GM04503 (cell line): ENCODE results near the gene PSEN1.
A peak's percentile ranks its signal among the peaks of the same experiment; 100 is the strongest.

ENCODE experiments used
- DNase-seq: peaks from one replicate; pipeline ENCODE4 v3.0.0-alpha.2; 2012; ENCODE audit warnings: low read depth

Gene PSEN1

DNA sequence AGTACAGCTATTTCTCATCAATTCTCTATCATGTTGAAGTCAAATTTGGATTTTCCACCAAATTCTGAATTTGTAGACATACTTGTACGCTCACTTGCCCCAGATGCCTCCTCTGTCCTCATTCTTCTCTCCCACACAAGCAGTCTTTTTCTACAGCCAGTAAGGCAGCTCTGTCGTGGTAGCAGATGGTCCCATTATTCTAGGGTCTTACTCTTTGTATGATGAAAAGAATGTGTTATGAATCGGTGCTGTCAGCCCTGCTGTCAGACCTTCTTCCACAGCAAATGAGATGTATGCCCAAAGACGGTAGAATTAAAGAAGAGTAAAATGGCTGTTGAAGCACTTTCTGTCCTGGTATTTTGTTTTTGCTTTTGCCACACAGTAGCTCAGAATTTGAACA, 83.8 kb downstream of the PSEN1 start:
- no peak for DNase-seq

DNA sequence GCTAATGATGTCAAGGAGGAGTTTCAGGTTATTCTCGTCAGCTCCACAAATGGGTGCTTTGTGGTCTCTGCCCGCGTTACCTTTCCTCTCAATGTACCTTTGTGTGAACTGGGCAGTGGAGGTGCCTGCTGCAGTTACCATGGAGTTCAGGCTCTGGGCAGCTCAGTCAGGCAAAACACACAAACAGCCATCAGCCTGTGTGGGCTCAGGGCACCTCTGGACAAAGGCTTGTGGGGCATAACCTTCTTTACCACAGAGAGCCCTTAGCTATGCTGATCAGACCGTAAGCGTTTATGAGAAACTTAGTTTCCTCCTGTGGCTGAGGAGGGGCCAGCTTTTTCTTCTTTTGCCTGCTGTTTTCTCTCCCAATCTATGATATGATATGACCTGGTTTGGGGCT, 84.3 kb downstream of the PSEN1 start:
- DNase-seq = no peak

DNA sequence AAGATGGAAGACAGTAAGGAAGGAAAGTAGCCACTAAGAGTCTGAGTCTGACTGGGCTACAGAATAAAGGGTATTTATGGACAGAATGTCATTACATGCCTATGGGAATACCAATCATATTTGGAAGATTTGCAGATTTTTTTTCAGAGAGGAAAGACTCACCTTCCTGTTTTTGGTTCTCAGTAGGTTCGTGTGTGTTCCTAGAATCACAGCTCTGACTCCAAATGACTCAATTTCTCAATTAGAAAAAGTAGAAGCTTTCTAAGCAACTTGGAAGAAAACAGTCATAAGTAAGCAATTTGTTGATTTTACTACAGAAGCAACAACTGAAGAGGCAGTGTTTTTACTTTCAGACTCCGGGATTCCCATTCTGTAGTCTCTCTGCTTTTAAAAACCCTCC, 85.6 kb downstream of the PSEN1 start:
- peak; percentile 32 for DNase-seq

DNA sequence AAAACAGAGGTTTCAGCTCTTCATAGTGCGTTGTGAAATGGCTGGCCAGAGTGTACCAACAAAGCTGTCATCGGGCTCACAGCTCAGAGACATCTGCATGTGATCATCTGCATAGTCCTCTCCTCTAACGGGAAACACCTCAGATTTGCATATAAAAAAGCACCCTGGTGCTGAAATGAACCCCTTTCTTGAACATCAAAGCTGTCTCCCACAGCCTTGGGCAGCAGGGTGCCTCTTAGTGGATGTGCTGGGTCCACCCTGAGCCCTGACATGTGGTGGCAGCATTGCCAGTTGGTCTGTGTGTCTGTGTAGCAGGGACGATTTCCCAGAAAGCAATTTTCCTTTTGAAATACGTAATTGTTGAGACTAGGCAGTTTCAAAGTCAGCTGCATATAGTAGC, 86.7 kb downstream of the PSEN1 start:
- no peak for DNase-seq

DNA sequence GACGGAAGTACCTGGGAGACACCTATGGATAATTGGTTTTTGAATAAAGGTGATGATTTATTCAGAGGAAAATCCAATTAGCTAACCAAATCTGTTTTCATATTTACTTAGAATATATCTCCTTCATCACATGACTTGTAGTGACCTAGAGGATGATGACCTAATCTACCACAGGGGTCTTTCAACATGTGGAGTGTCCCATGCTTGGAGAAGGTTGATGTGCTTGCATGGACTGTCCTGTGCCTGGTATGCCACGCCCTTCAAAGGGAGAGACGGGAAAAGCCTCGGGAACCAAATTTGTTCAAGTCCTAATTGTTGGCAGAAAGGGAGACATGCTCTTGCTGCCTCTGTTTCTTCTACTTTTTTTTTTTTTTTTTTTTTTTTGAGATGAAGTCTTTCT, 89.2 kb downstream of the PSEN1 start:
- DNase-seq = no peak

DNA sequence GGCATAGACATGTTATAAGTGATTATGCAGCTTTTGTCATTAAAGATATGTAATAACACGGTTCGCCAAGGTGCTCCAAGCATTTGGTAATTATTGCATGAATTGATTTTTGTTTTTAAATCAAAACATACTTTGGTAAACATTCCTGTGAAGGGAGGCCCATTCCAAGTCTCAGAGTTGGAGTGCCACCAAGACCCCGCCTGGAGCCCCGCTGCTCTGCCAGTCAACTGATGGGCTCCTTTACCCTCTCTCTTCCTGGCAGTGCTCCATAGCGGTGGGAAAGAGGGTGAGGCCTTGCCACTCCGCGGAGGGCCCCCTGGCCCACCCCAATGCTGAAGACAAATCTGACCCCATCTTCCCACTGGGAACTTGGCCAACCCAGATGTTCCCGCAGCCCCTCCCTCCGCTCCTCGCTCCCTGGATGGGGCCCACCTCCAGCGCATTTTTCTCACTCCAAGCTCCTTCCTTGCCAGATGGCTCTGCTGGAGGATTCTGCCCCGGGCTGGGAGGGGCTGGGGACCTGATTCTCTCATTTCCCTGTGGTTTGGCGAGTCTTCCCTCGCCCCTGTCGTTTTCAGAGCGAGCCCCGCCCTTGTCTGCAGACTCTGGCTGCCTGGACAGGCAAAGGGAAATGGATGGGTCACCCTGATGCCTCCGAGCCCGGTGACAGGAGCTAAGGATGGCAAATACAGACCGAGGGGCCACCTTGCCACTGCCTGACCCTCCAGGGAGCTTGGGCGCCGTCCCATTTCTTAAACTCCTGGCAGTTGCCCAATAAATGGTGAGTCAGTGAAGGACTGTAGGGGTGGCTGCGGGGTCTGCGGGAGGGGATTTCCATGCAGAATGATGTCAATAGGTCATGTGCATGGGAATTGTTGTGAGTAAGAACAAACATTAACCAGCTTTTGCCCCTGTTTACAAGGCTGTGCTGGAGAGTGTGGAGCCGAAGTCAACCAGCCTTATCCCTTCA, 91.8 kb downstream of the PSEN1 start:
- DNase-seq = peak; percentile 33

DNA sequence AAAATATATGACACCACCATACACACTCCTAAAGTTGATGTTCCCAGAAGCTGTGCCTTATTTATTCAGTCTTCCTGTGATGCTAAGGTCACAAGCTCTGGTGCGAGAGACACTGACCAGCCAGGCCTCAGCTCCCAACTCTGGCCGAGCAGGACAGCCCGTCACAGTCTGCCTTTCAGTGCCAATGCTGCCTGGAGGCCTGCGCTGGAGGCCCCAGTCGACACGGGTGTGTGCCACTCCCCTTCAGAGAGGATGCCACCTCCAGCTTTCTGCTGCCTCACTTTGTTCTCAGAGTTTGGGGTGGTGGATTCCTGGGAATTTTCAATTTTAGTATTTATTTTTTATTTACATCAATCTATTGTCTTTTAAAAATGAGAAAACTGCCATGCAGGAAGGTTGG, 93.7 kb downstream of the PSEN1 start:
- DNase-seq = no peak

DNA sequence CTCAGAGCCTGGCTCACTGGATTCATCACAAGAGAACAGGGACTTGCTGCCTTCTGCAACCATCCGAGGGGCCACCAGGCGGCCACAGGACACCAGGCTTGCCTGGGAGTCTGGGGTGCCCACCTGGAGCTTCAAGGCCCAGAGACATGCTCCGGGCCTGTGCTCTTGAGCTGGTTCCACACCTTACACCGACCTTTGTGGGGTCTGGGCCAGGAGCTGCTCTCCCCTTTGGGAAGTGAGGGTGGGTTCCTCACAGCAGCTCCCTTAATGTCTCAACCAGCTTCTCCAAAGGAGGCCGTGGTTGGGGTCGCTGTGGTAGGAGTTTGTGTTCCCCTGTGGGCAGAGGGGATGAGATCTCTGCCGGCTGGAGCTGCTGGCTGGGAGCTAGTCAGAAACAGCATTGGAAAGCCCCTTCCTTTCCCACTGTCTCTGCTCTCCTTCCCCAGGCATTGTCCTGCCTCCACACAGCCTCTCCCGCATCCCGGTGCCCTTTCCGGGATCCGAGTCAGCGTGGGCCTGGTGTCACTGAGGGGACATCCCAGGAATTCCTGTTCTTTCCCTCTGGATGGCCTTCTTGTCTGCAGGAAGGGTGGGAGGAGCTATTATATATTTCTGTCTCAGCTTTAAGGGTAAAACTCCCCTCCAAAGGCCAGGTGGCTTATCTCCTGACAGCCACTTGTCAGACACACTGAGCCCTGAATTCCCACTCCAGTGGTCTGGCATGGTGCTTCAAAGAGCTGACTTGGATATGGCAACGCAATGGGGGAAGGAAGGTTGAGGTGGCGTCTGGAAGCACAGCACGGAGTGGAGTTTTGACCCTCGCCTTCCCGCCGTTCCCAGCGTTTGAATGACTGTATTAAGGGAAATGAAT, 95.9 kb downstream of the PSEN1 start:
- DNase-seq = no peak

DNA sequence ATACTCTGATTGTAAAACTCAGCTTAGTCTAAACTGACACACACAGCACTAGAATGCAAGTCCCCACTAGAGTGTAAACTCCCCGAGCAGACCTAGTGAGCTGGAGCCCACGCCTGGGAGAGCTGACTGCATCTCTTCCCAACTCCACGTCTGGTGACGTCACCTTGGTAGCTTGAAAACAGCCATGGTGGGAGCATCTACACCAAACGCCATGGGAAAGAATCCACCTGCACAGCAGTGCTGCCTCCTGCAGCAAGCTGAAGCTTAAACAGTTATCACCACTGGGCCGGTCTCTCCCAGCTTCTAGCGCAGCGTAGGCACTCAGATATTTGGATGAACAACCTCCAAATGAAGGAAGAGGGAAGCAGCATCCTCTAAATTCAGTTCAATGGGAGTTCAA, 96.7 kb downstream of the PSEN1 start:
- no peak for DNase-seq

DNA sequence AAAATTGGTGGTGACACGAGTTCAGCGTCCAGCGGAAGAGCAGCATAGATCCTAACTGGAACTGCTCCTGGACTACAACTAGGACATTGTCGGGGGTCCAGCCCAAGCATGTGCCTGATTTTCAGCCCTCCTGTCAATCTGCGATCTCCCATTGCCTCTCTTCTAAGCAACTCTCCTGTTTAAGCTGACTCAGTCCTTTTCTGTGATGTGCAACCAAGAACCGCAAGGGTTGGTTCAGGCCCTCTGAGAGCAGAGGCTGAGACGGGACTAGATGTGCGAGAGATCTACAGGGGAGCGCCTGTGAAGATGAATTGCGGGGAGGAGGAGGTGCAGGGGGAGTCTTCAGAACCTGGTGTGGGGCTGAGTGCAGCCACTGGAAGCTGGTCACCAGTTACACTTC, 97.3 kb downstream of the PSEN1 start:
- DNase-seq = no peak

DNA sequence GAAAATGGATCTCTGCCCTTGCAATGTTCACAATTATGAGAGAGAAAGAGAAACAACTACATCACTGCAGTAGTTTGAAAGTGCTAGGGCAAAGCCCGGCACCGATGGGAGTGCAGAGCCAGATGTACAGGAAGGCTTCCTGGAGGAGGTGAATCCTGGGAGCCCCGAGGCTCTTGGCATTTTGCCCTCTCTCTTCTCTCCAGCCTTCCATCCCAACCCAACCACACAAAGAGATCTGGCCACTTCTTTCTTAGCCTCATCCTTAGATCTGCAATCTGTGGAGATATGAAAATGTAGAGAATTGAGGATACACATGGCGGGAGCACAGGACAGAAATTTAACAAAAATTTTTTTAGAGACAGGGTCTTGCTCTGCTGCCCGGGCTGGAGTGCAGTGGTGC, 97.7 kb downstream of the PSEN1 start:
- no peak for DNase-seq

DNA sequence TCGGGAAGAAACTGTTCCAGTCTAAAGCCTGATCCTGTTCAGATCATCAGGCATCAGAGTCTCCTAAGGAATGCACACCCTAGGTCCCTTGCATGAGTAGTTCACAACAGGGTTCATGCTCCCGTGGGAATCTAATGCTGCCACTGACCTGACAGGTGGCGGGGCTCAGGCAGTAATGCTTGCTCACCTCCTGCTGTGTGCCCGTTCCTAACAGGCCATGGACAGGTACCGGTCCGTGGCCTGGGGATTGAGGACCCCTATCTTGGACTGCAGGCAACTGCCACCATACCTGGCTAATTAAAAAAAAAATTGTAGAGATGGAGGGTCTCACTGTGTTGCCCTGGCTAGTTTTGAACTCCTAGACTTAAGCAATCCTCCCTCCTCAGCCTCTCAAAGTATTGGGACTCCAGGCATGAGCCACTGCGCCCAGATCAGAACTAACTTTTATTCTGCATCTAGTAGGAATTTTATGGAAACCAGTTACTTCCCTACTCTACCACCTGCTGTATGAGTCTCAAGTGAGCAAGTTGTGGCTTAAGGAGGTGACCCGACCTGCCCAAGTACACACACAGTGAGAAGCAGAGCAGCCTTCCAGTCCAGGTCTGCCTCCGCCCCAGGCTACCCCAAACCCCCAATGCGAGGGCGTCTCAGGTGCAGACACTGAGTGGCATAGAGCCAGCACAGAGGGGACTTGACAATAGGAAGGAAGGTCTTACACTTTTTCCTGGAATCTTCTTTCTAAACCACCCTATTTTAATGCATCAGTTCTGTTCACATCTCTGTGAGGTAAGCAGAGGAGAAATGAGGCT, 98.5 kb downstream of the PSEN1 start:
- DNase-seq = no peak

DNA sequence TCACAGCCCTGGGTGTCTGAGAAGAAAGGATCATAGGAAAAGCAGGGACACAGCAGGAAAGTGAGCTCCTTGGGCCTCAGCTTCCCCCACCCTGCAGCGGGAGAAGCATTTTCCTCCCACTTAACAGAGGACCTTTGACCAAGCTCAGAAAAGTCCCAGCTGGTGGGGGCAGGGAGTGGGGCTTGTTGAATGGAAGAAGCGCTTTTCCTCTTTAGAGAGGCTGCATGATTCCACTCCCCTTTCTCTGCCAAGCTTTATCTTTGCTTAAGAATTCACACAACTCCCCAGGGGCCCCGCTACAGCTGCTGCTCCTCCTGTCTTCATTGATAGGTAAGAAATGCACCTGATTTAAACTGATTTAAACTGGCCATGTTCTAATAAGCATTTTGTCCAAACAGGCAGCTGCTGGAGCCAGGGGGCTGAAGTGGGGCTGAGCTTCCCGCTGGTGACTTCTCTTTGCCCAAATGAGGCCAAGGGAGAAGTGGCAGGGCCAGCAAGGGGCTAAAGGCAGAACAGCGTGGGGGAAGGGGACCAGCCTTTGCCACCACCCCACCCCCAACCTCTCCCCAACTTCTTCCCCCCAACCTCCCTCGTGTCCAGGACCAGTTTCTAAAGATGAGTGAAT, 99.3 kb downstream of the PSEN1 start:
- no peak for DNase-seq

DNA sequence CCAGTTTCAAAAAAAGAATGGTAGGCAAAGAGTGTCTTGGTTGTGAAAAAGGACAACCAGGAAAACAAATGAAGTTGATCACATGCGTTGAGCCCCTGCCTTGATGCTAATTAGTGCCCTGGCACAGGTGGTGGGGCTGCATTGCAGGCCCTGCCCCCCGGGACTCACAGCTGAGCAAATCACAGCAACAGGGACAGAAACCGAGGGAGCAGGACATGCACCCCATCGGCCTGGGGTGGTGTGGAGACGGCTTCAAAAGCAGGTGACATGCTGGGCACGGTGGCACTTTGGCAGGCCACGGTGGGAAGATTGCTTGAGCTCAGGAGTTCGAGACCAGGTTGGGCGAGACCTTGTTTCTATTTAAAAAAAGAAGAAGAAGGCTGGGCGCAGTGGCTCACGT, 99.8 kb downstream of the PSEN1 start:
- no peak for DNase-seq

DNA sequence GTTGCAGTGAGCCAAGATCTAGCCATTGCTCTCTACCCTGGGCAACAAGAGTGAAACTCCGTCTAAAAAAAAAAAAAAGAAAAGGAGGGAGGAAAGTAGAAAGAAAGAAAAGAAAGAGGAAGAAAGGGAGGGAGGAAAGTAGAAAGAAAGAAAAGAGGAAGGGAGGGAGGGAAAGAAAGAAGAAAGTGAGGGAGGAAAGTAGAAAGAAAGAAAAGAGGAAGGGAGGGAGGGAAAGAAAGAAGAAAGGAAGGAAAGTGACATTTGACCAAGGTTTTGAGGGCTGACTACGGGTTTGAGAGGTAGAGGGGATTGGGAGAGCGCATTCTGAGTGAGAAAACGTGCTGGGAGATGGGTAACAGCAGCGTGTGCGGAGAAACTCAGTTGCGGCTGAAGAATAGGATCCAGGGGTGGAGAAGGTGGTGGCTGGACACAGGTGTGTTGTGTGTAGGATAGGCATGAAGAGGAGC, 100.5 kb downstream of the PSEN1 start:
- no peak for DNase-seq

DNA sequence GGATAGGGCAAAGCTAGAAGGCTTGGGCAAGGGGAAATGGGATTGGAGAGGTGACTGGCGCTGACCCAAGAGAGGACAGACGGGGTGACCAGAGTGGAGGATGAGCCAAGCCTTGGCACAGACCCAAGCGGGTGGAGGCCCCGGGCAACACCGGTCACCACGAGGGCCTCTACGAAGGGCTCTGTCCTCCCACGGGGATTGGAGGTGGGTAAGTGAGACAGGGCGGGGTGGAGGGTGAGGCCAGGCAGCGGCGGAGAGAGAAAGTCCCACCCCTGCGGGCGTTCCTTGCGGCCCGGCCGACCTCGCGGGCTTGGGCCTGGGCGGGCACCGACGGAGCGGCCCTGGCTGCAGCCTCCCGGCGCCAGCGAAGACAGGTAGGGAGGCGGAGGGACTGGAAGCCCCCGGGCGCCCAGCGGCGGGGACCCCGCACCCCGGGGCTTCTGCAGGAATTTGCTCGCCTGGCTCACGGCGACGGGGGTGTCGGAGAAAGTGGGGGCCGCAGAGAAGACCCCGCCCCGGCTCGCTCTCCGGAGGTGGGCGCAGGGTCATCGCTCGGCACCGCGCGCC, 101.0 kb downstream of the PSEN1 start, which contains the start of gene PAPLN:
Gene PAPLN (plus strand): TSS at position 288 of the 567 bp plus-strand sequence. CDS start 2,273 bp downstream, outside the sequence.
- no peak for DNase-seq

DNA sequence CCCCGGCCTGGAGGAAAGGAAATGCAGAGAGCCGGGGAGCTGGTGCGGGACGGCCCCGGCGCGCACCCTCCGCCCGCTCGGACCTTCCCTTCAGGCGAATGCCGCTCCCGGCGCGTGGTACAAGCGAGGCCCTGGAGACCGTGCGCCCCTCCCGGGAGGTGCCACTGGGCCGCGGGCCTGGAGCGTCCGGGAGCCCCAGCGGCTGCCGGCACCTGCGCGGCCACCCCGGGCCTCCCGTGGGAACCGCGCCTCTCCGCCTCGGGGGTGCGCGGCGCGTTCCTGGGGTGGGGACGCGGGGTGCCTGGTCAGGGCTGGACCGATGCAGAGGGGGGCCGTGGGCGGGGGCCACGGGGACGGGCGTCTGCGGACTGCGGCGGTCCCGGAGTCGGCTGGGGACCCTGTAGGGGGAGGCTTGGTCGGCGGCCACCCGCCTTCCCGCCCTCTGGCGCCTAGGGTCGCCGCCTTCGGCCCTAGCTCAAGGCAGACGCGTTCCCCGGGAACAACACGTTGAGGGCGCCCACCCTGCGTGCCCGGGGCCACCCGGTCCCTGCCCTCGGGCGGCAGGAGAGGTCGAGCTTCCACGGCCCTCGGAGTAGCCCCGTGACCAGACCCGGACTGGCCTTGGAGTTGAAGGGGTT, 101.6 kb downstream of the PSEN1 start:
- DNase-seq = no peak

DNA sequence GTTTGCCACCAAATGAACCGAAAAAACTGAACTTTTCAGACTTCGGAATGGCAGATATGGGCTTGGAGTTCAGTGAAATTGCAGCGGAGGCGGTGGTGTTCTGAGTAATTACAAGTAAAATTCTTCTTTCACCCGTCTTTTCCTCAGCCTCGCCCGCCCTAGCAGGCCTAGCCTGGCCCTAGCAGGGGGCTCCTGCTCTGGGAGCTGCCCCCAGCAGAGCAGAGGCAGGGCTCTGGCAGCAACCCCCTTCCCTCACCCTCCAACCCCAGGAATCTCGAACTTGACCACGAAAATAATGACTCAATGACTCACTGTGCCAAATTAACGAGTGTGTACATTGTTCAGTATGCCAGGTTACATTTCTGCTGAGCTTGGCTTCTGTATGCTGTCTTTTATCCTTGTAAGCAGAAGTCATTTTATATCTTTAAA, 102.1 kb downstream of the PSEN1 start:
- no peak for DNase-seq

DNA sequence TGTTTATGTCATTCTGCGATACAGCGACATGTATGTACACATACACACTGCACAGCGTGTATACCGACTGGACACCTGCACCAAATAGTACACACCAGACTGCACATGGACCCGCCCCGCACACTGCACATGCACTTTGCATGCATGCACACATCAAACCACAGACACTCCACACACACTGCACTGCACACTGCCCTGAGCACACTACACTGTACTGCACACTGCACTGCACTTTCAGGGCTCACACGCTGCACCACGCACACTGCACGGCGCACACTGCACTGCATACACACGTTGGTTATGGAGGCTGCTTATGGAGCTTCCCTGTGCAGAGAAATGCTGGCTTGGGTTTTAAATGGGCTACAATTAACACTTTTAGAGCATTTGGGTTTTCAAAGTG, 102.6 kb downstream of the PSEN1 start:
- DNase-seq = no peak

DNA sequence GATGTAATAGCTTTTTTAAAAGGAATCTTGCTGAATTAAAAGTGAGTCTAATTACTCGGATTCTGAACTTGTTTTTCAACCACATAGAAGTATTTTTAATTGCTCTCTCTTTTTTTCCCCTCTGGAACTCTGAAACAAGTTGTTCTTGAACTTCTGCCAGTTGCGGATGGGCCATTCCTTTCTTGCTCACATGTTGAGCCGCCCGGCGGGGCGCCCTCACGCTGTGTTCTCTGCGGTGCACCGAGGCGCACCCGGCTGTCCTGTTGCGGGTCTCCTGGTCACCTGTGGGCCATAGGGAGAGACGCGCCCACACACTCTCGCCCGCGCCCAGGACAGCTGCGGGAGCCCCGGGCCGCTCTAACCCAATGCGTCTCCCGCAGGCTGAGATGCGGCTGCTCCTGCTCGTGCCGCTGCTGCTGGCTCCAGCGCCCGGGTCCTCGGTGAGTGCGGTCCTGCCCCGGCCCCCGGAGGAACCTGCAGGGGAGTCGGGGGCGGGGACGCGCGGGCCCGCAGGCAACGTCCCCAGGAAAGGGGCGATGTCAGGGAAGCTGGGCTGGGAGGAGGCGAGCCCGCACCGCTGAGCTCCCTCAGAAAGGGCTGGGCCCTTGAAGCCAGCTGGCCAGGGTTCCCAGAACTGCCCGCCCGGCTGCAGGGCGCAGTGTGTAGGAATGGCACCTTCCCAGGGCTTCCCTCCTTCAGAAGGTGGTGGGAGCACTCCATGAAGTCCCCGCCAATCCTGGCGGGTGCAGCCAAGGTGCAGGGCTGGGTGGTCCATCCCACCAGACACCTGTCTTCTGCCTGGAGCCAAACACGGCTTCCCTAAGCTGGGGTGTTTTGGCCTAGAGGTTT, 103.3 kb downstream of the PSEN1 start:
- no peak for DNase-seq
